CD14-positive monocyte (primary cell): ENCODE data around the gene ROBO3. TPM values are rescaled to one million over a fixed set of nuclear protein-coding genes. Genes with fewer than 3 reads are reported as not detected.
A peak's percentile ranks its signal among the peaks of the same experiment; 100 is the strongest.

Experiments
- DNase-seq, 3 donors: peaks; one replicate each; pipeline ENCODE4 v3.0.0-alpha.2; 2011 to 2022
- H2AFZ ChIP-seq: 2 replicates; pipeline ENCODE4 v1.6.0; 2012; ENCODE audit warnings: mild to moderate bottlenecking, low read depth, low read length, inconsistent platforms; ENCODE audit not compliant: insufficient read depth, poor library complexity, severe bottlenecking
- H3K27ac ChIP-seq, 2 donors: 1 replicate in 1 of 2; 2 replicates in 1 of 2; pipeline ENCODE4 v1.5.1; 2012 to 2013; ENCODE audit warnings: low read length in 2 of 2, control low read depth in 1 of 2, inconsistent platforms in 1 of 2, low read depth in 1 of 2, mild to moderate bottlenecking in 1 of 2
- H3K27me3 ChIP-seq, 2 donors: one replicate each; pipeline versions ENCODE4 v1.6.0 to v1.6.1; 2011 to 2013; ENCODE audit warnings: low read length in 2 of 2; ENCODE audit not compliant: control insufficient read depth in 2 of 2, insufficient read depth in 2 of 2
- H3K36me3 ChIP-seq, 2 donors: replicated peaks in 1 of 2; 1 replicate in 1 of 2; 2 replicates in 1 of 2; pipeline versions ENCODE4 v1.5.1 to v1.6.1; 2012 to 2013; ENCODE audit warnings: low read length in 2 of 2, control low read depth in 1 of 2, inconsistent platforms in 1 of 2, mild to moderate bottlenecking in 1 of 2; ENCODE audit not compliant: insufficient read depth in 2 of 2, control insufficient read depth in 1 of 2
- H3K4me1 ChIP-seq, 2 donors: 1 replicate in 1 of 2; 2 replicates in 1 of 2; pipeline versions ENCODE4 v1.5.1 to v1.6.1; 2012 to 2013; ENCODE audit warnings: low read length in 2 of 2, control low read depth in 1 of 2, inconsistent platforms in 1 of 2, mild to moderate bottlenecking in 1 of 2, moderate library complexity in 1 of 2; ENCODE audit not compliant: insufficient read depth in 2 of 2, control insufficient read depth in 1 of 2
- H3K4me2 ChIP-seq: replicated peaks from 2 replicates; pipeline ENCODE3; 2012; ENCODE audit warnings: low read length, moderate library complexity, mild to moderate bottlenecking; ENCODE audit not compliant: poor library complexity, severe bottlenecking; ENCODE audit errors: extremely low read depth
- H3K4me3 ChIP-seq, 3 experiments: fragments of 200-600 bp in 1 of 3; sonication (generic) in 1 of 3; replicated peaks in 1 of 3; 1 replicate in 2 of 3; 2 replicates in 1 of 3; pipeline ENCODE4 v1.5.1; 2011 to 2013; ENCODE audit warnings: low read length in 3 of 3, mild to moderate bottlenecking in 3 of 3, control low read depth in 2 of 3, low read depth in 2 of 3, inconsistent platforms in 1 of 3, moderate library complexity in 1 of 3
- H3K79me2 ChIP-seq: 2 replicates; pipeline ENCODE4 v1.6.0; 2012; ENCODE audit warnings: mild to moderate bottlenecking, control low read depth, inconsistent platforms, low read length, moderate library complexity; ENCODE audit not compliant: insufficient read depth
- H3K9ac ChIP-seq: 2 replicates; pipeline ENCODE4 v1.6.0; 2017; ENCODE audit warnings: low read length, mild to moderate bottlenecking; ENCODE audit not compliant: insufficient read depth, poor library complexity, severe bottlenecking
- H3K9me3 ChIP-seq, 2 donors: replicated peaks in 1 of 2; 1 replicate in 1 of 2; 2 replicates in 1 of 2; pipeline versions ENCODE4 v1.5.1 to v1.6.1; 2012 to 2013; ENCODE audit warnings: low read length in 2 of 2, control low read depth in 1 of 2; ENCODE audit not compliant: control insufficient read depth in 1 of 2, insufficient read depth in 1 of 2
- H4K20me1 ChIP-seq: 2 replicates; pipeline ENCODE4 v1.6.0; 2012; ENCODE audit warnings: mild to moderate bottlenecking, low read length, control low read depth, moderate library complexity; ENCODE audit not compliant: insufficient read depth
- H3K27ac Mint-ChIP-seq, 7 donors: one replicate each; pipeline ENCODE4 v1.8.0; 2020; ENCODE audit warnings: mild to moderate bottlenecking in 7 of 7, mixed read lengths in 7 of 7, moderate library complexity in 6 of 7, inconsistent platforms in 2 of 7
- H3K27me3 Mint-ChIP-seq, 3 donors: one replicate each; pipeline ENCODE4 v1.8.0; 2021 to 2022; ENCODE audit warnings: low read depth in 3 of 3, mild to moderate bottlenecking in 3 of 3, mixed read lengths in 3 of 3, moderate library complexity in 3 of 3, inconsistent platforms in 1 of 3
- H3K36me3 Mint-ChIP-seq, 2 donors: one replicate each; pipeline ENCODE4 v1.8.0; 2020; ENCODE audit warnings: mixed read lengths in 2 of 2, inconsistent platforms in 1 of 2, mild to moderate bottlenecking in 1 of 2
- H3K4me1 Mint-ChIP-seq: one replicate; pipeline ENCODE4 v1.8.0; 2020; ENCODE audit warnings: mild to moderate bottlenecking, mixed read lengths
- H3K4me3 Mint-ChIP-seq, 2 donors: one replicate each; pipeline ENCODE4 v1.8.0; 2020; ENCODE audit warnings: mild to moderate bottlenecking in 2 of 2, mixed read lengths in 2 of 2, moderate library complexity in 1 of 2
- H3K9me3 Mint-ChIP-seq, 7 donors: one replicate each; pipeline ENCODE4 v1.8.0; 2020 to 2022; ENCODE audit warnings: mixed read lengths in 7 of 7, mild to moderate bottlenecking in 6 of 7, moderate library complexity in 6 of 7, inconsistent platforms in 2 of 7
- WGBS: methylation state at CpG from one replicate; pipeline ENCODE4 v1.1.5; 2013; ENCODE audit warnings: missing lambda C conversion rate; ENCODE audit not compliant: insufficient coverage; 5-methylcytosine and 5-hydroxymethylcytosine counted together
- intact Hi-C, 2 donors: fragments of 100-400 bp; cut with micrococcal nuclease; formaldehyde crosslinking; loops; one replicate each; pipeline versions ENCODE4 v1.15.0 to v1.15.1; 2023
- polyA plus RNA-seq, 3 donors: library from polyadenylated mRNA; depleted of rRNA in 1 of 3; unstranded in 2 of 3; stranded (reverse) in 1 of 3; fragments of 300-500 nt in 2 of 3; fragments of >200 nt in 1 of 3; fragmentation: Illumina TruSeq in 2 of 3; gene quantifications; 1 replicate in 2 of 3; 2 replicates in 1 of 3; pipeline ENCODE4 v1.2.3, GENCODE V29; 2012 to 2021
- TF ChIP-seq, protein P1 (sequence below): fragments of 200-600 bp; IDR thresholded peaks from one replicate; pipeline ENCODE4 v1.8.0; 2022; ENCODE audit warnings: antibody characterized with exemption, mild to moderate bottlenecking

Gene ROBO3
- polyA plus RNA-seq, 3 donors = 0.39 to 11.6 (median 0.81) TPM

DNA sequence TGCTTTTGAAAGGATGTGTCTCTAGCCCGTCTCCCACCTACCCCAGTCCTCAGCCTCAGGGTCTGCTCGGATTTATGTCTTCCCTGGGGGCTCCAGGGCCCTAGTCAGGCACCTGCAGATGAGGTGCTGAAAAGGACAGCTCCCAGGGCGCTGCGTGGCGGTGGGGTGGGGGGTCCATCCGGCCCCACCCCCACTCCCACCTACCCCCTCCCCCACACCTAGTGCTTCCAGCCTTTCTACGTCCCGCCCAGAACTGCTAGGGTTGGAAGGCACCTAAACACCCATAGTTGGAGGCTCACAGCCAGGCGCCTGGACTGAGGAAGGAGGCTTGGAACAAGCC lies 1.4 kb upstream of the ROBO3 start:
- peaks cover 82 to 90% (median 88%) of the 10 kb centered on the region in 3 donors for H3K27me3 Mint-ChIP-seq
- 10% methylated on average over 2 of the region's 9 CpGs for WGBS
- peak overlapping the region in 1 of 2 donors; percentile 85 for H3K4me3 Mint-ChIP-seq
- H3K4me1 ChIP-seq = peaks cover 4 to 13% of the 10 kb centered on the region in 2 donors
- peaks cover 0 to 6% of the 10 kb centered on the region in 2 donors for H3K36me3 Mint-ChIP-seq
- H3K4me1 Mint-ChIP-seq = peaks cover 27% of the 10 kb centered on the region
- H3K4me3 ChIP-seq = no peak overlapping the region
- H3K27ac ChIP-seq = no peak overlapping the region
- H3K27me3 ChIP-seq = peaks cover 76 to 93% of the 10 kb centered on the region in 2 donors
- H4K20me1 ChIP-seq = no peaks in the 10 kb centered on the region
- H3K36me3 ChIP-seq = no peaks in the 10 kb centered on the region
- peaks cover 0 to 23% (median 2%) of the 10 kb centered on the region in 7 donors for H3K9me3 Mint-ChIP-seq
- no peak overlapping the region for H3K4me2 ChIP-seq
- TF ChIP-seq, protein P1, sequence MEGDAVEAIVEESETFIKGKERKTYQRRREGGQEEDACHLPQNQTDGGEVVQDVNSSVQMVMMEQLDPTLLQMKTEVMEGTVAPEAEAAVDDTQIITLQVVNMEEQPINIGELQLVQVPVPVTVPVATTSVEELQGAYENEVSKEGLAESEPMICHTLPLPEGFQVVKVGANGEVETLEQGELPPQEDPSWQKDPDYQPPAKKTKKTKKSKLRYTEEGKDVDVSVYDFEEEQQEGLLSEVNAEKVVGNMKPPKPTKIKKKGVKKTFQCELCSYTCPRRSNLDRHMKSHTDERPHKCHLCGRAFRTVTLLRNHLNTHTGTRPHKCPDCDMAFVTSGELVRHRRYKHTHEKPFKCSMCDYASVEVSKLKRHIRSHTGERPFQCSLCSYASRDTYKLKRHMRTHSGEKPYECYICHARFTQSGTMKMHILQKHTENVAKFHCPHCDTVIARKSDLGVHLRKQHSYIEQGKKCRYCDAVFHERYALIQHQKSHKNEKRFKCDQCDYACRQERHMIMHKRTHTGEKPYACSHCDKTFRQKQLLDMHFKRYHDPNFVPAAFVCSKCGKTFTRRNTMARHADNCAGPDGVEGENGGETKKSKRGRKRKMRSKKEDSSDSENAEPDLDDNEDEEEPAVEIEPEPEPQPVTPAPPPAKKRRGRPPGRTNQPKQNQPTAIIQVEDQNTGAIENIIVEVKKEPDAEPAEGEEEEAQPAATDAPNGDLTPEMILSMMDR = no peak
- intact Hi-C loops = no loop called here
- no peaks in the 10 kb centered on the region for H3K79me2 ChIP-seq
- no peak for DNase-seq
- H2AFZ ChIP-seq = no peak overlapping the region
- no peak overlapping the region for H3K27ac Mint-ChIP-seq
- peaks cover 0 to 59% of the 10 kb centered on the region in 2 donors for H3K9me3 ChIP-seq
- no peak overlapping the region for H3K9ac ChIP-seq

DNA sequence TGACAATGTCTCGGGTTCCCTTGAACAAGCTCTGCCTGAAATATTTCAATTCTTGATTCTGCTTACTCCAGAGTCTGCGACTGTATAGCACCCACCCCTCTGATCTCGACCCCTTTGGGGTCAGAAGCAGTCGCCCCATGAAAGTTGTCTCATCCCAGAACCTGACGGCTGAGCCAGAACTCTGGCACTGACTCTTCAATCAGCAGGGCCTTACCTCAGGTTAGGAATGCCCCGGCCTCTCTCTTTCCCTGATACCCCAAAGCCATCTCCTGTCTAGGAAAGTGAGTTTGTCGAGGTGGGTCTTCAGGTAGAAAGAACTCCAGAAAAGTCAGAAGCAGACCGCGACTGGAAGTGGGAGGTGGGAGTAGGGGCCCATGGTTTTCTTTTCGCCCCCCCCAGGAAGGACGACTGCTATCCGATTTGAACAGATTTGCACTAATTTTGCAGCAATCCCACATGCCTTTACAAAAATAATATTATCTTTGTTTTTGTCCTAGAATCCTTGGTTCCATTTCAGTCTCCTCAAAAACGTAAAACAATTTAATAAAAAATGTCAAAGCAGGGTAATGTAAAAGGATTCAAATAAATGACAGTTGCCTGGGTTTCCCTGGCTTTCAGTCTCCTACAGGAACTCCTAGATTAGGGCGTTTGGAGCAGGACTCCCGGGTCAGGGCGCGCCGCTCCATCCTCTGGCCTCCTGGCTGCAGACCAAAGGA lies 898 bp upstream of the ROBO3 start:
- Mint-ChIP-seq H3K27me3 (peaks cover 87 to 93% (median 93%) of the 10 kb centered on the region in 3 donors), H3K36me3 (peaks cover 0 to 6% of the 10 kb centered on the region in 2 donors), H3K4me1 (peaks cover 32% of the 10 kb centered on the region), H3K9me3 (peaks cover 0 to 23% (median 4%) of the 10 kb centered on the region in 7 donors), H3K27ac (no peak overlapping the region), H3K4me3 (peak overlapping the region in 1 of 2 donors; percentile 85)
- TF ChIP-seq, protein P1 = no peak
- Histone ChIP-seq H3K4me2 (no peak overlapping the region), H3K79me2 (no peaks in the 10 kb centered on the region), H3K4me1 (peaks cover 4 to 17% of the 10 kb centered on the region in 2 donors), H3K9ac (no peak overlapping the region), H3K36me3 (no peaks in the 10 kb centered on the region), H3K27me3 (peaks cover 82 to 96% of the 10 kb centered on the region in 2 donors), H2AFZ (no peak overlapping the region), H3K9me3 (peaks cover 0 to 61% of the 10 kb centered on the region in 2 donors), H3K27ac (no peak overlapping the region), H3K4me3 (no peak overlapping the region), H4K20me1 (no peaks in the 10 kb centered on the region)
- 14% methylated on average over 8 of the region's 18 CpGs for WGBS
- intact Hi-C loops = no loop called here
- no peak for DNase-seq
